ENCODE results near the gene NEDD4.

- TF ChIP-seq CTCF (IDR thresholded peaks at IDR 0.05) (no peak), POLR2AphosphoS5 (IDR thresholded peaks at IDR 0.05) (no peak)
Observed at GRCh38 chr15:55921744-55922143, 71.7 kb downstream of the NEDD4 start.
